H1 (cell line): ENCODE data around the gene APOL6. TPM values are rescaled to one million over a fixed set of nuclear protein-coding genes. Genes with fewer than 3 reads are reported as not detected.

Experiments
- CTCF ChIA-PET: fragments of 300-600 bp; sonication (Branson Sonifier 250); formaldehyde crosslinking; loops from one replicate; lab custom pipeline; 2021; ENCODE audit not compliant: partially characterized antibody; lab: Charles Lee
- POLR2A ChIA-PET: fragments of 300-600 bp; sonication (Branson Sonifier 250); formaldehyde crosslinking; loops from one replicate; lab custom pipeline; 2021; ENCODE audit warnings: inconsistent platforms; ENCODE audit not compliant: partially characterized antibody; lab: Charles Lee
- DNase-seq, 2 experiments: peaks; one replicate each; pipeline versions ENCODE4 v3.0.0 to v3.0.0-alpha.2; 2010 to 2022; ENCODE audit warnings: low spot score in 2 of 2, low read depth in 1 of 2, mixed read lengths in 1 of 2
- FAIRE-seq: peaks from 2 replicates; lab custom pipeline; 2011; peaks lifted over from hg19 to GRCh38; lab: Jason Lieb, UNC
- H2AFZ ChIP-seq: 2 replicates; pipeline ENCODE4 v1.8.1; 2012; ENCODE audit warnings: low read length, inconsistent platforms
- H2AK5ac ChIP-seq: 2 replicates; pipeline ENCODE4 v1.6.1; 2013; ENCODE audit warnings: low read depth, low read length
- H2BK120ac ChIP-seq: replicated peaks from 2 replicates; pipeline ENCODE3; 2013; ENCODE audit warnings: low read depth, low read length, inconsistent platforms
- H2BK12ac ChIP-seq: 2 replicates; pipeline ENCODE4 v1.6.1; 2013; ENCODE audit warnings: low read depth, low read length
- H2BK15ac ChIP-seq: 2 replicates; pipeline ENCODE4 v1.6.1; 2013; ENCODE audit warnings: low read length
- H2BK20ac ChIP-seq: 2 replicates; pipeline ENCODE4 v1.6.1; 2013; ENCODE audit warnings: low read length
- H2BK5ac ChIP-seq: 2 replicates; pipeline ENCODE4 v1.6.1; 2013; ENCODE audit warnings: low read depth, low read length
- H3K14ac ChIP-seq: 2 replicates; pipeline ENCODE4 v1.6.1; 2013; ENCODE audit warnings: inconsistent platforms; ENCODE audit not compliant: insufficient read length
- H3K18ac ChIP-seq: 2 replicates; pipeline ENCODE4 v1.6.1; 2013; ENCODE audit warnings: low read length; ENCODE audit errors: extremely low read depth
- H3K23ac ChIP-seq: 2 replicates; pipeline ENCODE4 v1.6.1; 2013; ENCODE audit warnings: inconsistent platforms; ENCODE audit not compliant: insufficient read length
- H3K23me2 ChIP-seq: 2 replicates; pipeline ENCODE4 v1.6.1; 2013; ENCODE audit warnings: low read depth, low read length
- H3K27ac ChIP-seq: 2 replicates; pipeline ENCODE4 v1.6.1; 2011; ENCODE audit warnings: low read depth, low read length, inconsistent platforms
- H3K27me3 ChIP-seq, 4 experiments: replicated peaks in 1 of 4; 1 replicate in 1 of 4; 2 replicates in 3 of 4; pipeline versions ENCODE4 v1.6.1 to v1.8.1; 2011 to 2013; ENCODE audit warnings: low read length in 3 of 4, mild to moderate bottlenecking in 3 of 4, inconsistent platforms in 2 of 4, mixed read lengths in 2 of 4, moderate library complexity in 1 of 4; ENCODE audit not compliant: control insufficient read depth in 3 of 4, insufficient read depth in 3 of 4; ENCODE audit errors: extremely low read depth in 1 of 4
- H3K36me3 ChIP-seq, 4 experiments: 2 replicates each; pipeline versions ENCODE4 v1.6.1 to v1.8.1; 2011 to 2013; ENCODE audit warnings: mild to moderate bottlenecking in 4 of 4, low read length in 3 of 4, moderate library complexity in 2 of 4, control low read depth in 1 of 4, inconsistent platforms in 1 of 4; ENCODE audit not compliant: insufficient read depth in 4 of 4, control insufficient read depth in 2 of 4
- H3K4ac ChIP-seq: replicated peaks from 2 replicates; pipeline ENCODE3; 2013; ENCODE audit warnings: low read length, low read depth, mixed read lengths, inconsistent platforms; ENCODE audit not compliant: insufficient read length
- H3K4me1 ChIP-seq, 4 experiments: replicated peaks in 1 of 4; 1 replicate in 1 of 4; 2 replicates in 3 of 4; pipeline versions ENCODE4 v1.6.1 to v1.8.1; 2011 to 2013; ENCODE audit warnings: low read length in 3 of 4, inconsistent platforms in 2 of 4, mixed read lengths in 1 of 4; ENCODE audit not compliant: insufficient read depth in 4 of 4, control insufficient read depth in 3 of 4
- H3K4me2 ChIP-seq, 2 experiments: 2 replicates each; pipeline versions ENCODE4 v1.6.1 to v1.8.1; 2011 to 2013; ENCODE audit warnings: low read depth in 2 of 2, low read length in 2 of 2, control low read depth in 1 of 2, inconsistent platforms in 1 of 2, mild to moderate bottlenecking in 1 of 2; ENCODE audit not compliant: insufficient read depth in 1 of 2
- H3K4me3 ChIP-seq, 4 experiments: fragments of 200-600, 300-600 bp in 1 of 4; sonication (generic), shearing (Covaris generic), sonication (Bioruptor Twin) in 1 of 4; 2 replicates each; pipeline versions ENCODE4 v1.5.1 to v1.8.1; 2011 to 2016; ENCODE audit warnings: low read length in 4 of 4, low read depth in 3 of 4, control low read depth in 2 of 4, inconsistent platforms in 2 of 4, mild to moderate bottlenecking in 2 of 4, mixed read lengths in 1 of 4, moderate library complexity in 1 of 4; ENCODE audit not compliant: insufficient read depth in 2 of 4; ENCODE audit errors: extremely low read depth in 1 of 4
- H3K56ac ChIP-seq: replicated peaks from 2 replicates; pipeline ENCODE3; 2013; ENCODE audit warnings: low read depth, mild to moderate bottlenecking, mixed read lengths, low read length, inconsistent platforms; ENCODE audit not compliant: insufficient read length
- H3K79me1 ChIP-seq: 2 replicates; pipeline ENCODE4 v1.6.1; 2013; ENCODE audit warnings: low read depth, low read length, control low read depth
- H3K79me2 ChIP-seq, 2 experiments: 2 replicates each; pipeline versions ENCODE4 v1.6.1 to v1.8.1; 2012 to 2013; ENCODE audit warnings: low read length in 2 of 2, mild to moderate bottlenecking in 2 of 2, inconsistent platforms in 1 of 2; ENCODE audit not compliant: insufficient read depth in 2 of 2, control insufficient read depth in 1 of 2
- H3K9ac ChIP-seq, 4 experiments: replicated peaks in 1 of 4; 1 replicate in 1 of 4; 2 replicates in 3 of 4; pipeline versions ENCODE4 v1.6.1 to v1.8.1; 2011 to 2013; ENCODE audit warnings: low read depth in 3 of 4, low read length in 3 of 4, control low read depth in 2 of 4, mild to moderate bottlenecking in 2 of 4, moderate library complexity in 2 of 4, inconsistent platforms in 1 of 4; ENCODE audit errors: extremely low read depth in 1 of 4
- H3K9me3 ChIP-seq, 2 experiments: 2 replicates each; pipeline versions ENCODE4 v1.6.1 to v1.8.1; 2012 to 2013; ENCODE audit warnings: mild to moderate bottlenecking in 2 of 2, moderate library complexity in 2 of 2, control low read depth in 1 of 2, inconsistent platforms in 1 of 2, low read depth in 1 of 2, low read length in 1 of 2, mixed read lengths in 1 of 2; ENCODE audit not compliant: insufficient read depth in 2 of 2
- H4K20me1 ChIP-seq, 2 experiments: replicated peaks in 1 of 2; 2 replicates each; pipeline versions ENCODE3 to v1.8.1; 2011 to 2013; ENCODE audit warnings: inconsistent platforms in 2 of 2, low read length in 2 of 2, mild to moderate bottlenecking in 1 of 2; ENCODE audit not compliant: insufficient read depth in 2 of 2, control insufficient read depth in 1 of 2
- H4K5ac ChIP-seq: 2 replicates; pipeline ENCODE4 v1.6.1; 2013; ENCODE audit warnings: low read length, low read depth, mixed read lengths, inconsistent platforms; ENCODE audit not compliant: insufficient read length
- H4K8ac ChIP-seq: 2 replicates; pipeline ENCODE4 v1.8.0; 2013; ENCODE audit warnings: mild to moderate bottlenecking, moderate library complexity, low read length, inconsistent platforms; ENCODE audit not compliant: insufficient read depth; ENCODE audit errors: extremely low read depth
- H4K91ac ChIP-seq: replicated peaks from 2 replicates; pipeline ENCODE3; 2013; ENCODE audit warnings: low read length, mixed read lengths, inconsistent platforms; ENCODE audit not compliant: insufficient read length
- CBX5 ChIP-seq: fragments of 300-800, 300-1000 bp; sonication (generic); IDR thresholded peaks from 2 replicates; pipeline ENCODE4 v1.7.1; 2016; ENCODE audit warnings: antibody characterized with exemption, low read length, low read depth
- WGBS, 2 experiments: shearing (Covaris generic) in 1 of 2; methylation state at CpG; one replicate each; pipeline versions ENCODE4 v1.1.6 to v1.1.7; 2013 to 2015; ENCODE audit warnings: low lambda C conversion rate in 2 of 2, mixed read lengths in 2 of 2, inconsistent platforms in 1 of 2, low coverage in 1 of 2, missing lambda C conversion rate in 1 of 2; ENCODE audit not compliant: insufficient replicate concordance in 2 of 2, insufficient coverage in 1 of 2, insufficient read length in 1 of 2; ENCODE audit errors: extremely low coverage in 1 of 2, missing lambda C conversion rate in 1 of 2; 5-methylcytosine and 5-hydroxymethylcytosine counted together
- polyA plus RNA-seq, 7 experiments: library from polyadenylated mRNA; depleted of rRNA in 3 of 7; stranded (reverse) in 5 of 7; unstranded in 2 of 7; fragments of >200 nt in 5 of 7; fragments of 200-250 nt in 2 of 7; gene quantifications; 1 replicate in 5 of 7; 2 replicates in 1 of 7; 4 replicates in 1 of 7; pipeline versions ENCODE4 v1.2.1 to v1.2.3, GENCODE V29; 2011 to 2013; ENCODE audit warnings: missing spikeins in 2 of 7, mixed read lengths in 2 of 7
- total RNA-seq: library from RNA; stranded (reverse); fragmentation: NEBNext Ultra II Directional; extraction: Animal tissue kit (Norgen Biotek cat#: 25700); gene quantifications from 2 replicates; pipeline ENCODE4 v1.2.1, GENCODE V29; 2021

The APOL6 gene
- total and polyA plus RNA-seq, 2 of the 8 experiments (the other 6 are each of a cell fraction or from before 2014, with no cell fraction given) = 0.06 to 0.13 TPM

- Histone ChIP-seq H2BK120ac (no peak overlapping the region), H3K4ac (no peak overlapping the region), H2AFZ (no peak overlapping the region), H3K9ac (no peak overlapping the region), H3K9me3 (peaks cover 30 to 31% of the 10 kb centered on the region in 2 experiments), H3K18ac (no peak overlapping the region), H2BK20ac (no peak overlapping the region), H3K23me2 (no peaks in the 10 kb centered on the region), H3K56ac (no peak overlapping the region), H4K5ac (peak overlapping the region; percentile 67), H3K23ac (no peak overlapping the region), H2BK12ac (no peak overlapping the region), H4K91ac (no peak overlapping the region), H2BK15ac (no peak overlapping the region), H2AK5ac (no peak overlapping the region), H3K79me1 (no peaks in the 10 kb centered on the region), H4K20me1 (no peaks in the 10 kb centered on the region), H3K27me3 (no peaks in the 10 kb centered on the region), H3K36me3 (peaks cover 0 to 11% (median 1%) of the 10 kb centered on the region in 4 experiments; a peak in 2 of 8 replicates), H2BK5ac (no peak overlapping the region), H3K27ac (no peak overlapping the region), H3K79me2 (no peaks in the 10 kb centered on the region), H3K4me3 (peak overlapping the region in 1 of 4 experiments; percentile 26; a peak in 1 of 8 replicates), H3K4me1 (peaks cover 0 to 10% (median 4%) of the 10 kb centered on the region in 4 experiments; a peak in 2 of 7 replicates), H3K14ac (no peak overlapping the region), H3K4me2 (peak overlapping the region; percentile 13 to 17; a peak in 1 of 4 replicates), H4K8ac (no peak overlapping the region)
- no peak for TF ChIP-seq CBX5
- ChIA-PET CTCF (interaction anchor here (0.5 to 2.5 kb wide), 8 partner anchors 14 to 518 kb away, joined by 3 to 12 read pairs (median 3); no protein-coding TSS in a partner anchor), POLR2A (interaction anchor here (0.6 to 1.0 kb wide), 3 partner anchors 27 to 548 kb away, joined by 3 read pairs; no protein-coding TSS in a partner anchor)
- DNase-seq (no peak), FAIRE-seq (no peak)
- WGBS, 2 experiments = 55% methylated on average over 3 of the region's 3 CpGs; no CpG with 5 or more reads in 1 of the 2 experiments
Observed at GRCh38 chr22:35663371-35663770, 15.1 kb downstream of the APOL6 start.
